ENCODE data around the gene WNT9B. TPM values are rescaled to one million over a fixed set of nuclear protein-coding genes. Genes with fewer than 3 reads are reported as not detected.

The WNT9B gene
- total and polyA plus RNA-seq, 2 of the 13 experiments (the other 11 are each of a cell fraction or from before 2014, with no cell fraction given), result not detected

GRCh38 chr17:46869975-46870803 is 18.8 kb downstream of the WNT9B start (continued):
- TF ChIP-seq USF2 (IDR thresholded peaks at IDR 0.05; ENCODE audit: low read depth, low read length) (no peak), USF2 (CRISPR knock-in tag; IDR thresholded peaks at IDR 0.05; ENCODE audit: borderline replicate concordance) (no peak), KAT8 (CRISPR knock-in tag; IDR thresholded peaks at IDR 0.05) (peak; percentile 44; the same call in 1 of the 2 replicates), MXD3 (CRISPR knock-in tag; IDR thresholded peaks at IDR 0.05) (no peak), SOX6 (IDR thresholded peaks at IDR 0.05) (no peak), SOX6 (CRISPR knock-in tag; IDR thresholded peaks at IDR 0.05) (peak; percentile 57), POLR2A (IDR thresholded peaks at IDR 0.05; ENCODE audit: insufficient read depth in 1 of 2, low read depth in 2 of 2, low read length in 2 of 2) (no peak), ZMYM2 (CRISPR knock-in tag; IDR thresholded peaks at IDR 0.05) (no peak), ZNF816 (CRISPR knock-in tag; IDR thresholded peaks at IDR 0.05; ENCODE audit: borderline replicate concordance) (no peak), NCOA1 (CRISPR knock-in tag; IDR thresholded peaks at IDR 0.05) (no peak), THRA (CRISPR knock-in tag; IDR thresholded peaks at IDR 0.05; ENCODE audit: borderline replicate concordance) (peak; percentile 45; the same call in 1 of the 2 replicates), ZNF432 (CRISPR knock-in tag; IDR thresholded peaks at IDR 0.05; ENCODE audit: borderline replicate concordance) (no peak), XRCC5 (optimal IDR thresholded peaks at IDR 0.05; ENCODE audit: low read length) (no peak)
